ENCODE results near the gene CD55.

GRCh38 chr1:207346513-207346912 lies 25.0 kb downstream of the CD55 start:
- TF ChIP-seq, protein P1, sequence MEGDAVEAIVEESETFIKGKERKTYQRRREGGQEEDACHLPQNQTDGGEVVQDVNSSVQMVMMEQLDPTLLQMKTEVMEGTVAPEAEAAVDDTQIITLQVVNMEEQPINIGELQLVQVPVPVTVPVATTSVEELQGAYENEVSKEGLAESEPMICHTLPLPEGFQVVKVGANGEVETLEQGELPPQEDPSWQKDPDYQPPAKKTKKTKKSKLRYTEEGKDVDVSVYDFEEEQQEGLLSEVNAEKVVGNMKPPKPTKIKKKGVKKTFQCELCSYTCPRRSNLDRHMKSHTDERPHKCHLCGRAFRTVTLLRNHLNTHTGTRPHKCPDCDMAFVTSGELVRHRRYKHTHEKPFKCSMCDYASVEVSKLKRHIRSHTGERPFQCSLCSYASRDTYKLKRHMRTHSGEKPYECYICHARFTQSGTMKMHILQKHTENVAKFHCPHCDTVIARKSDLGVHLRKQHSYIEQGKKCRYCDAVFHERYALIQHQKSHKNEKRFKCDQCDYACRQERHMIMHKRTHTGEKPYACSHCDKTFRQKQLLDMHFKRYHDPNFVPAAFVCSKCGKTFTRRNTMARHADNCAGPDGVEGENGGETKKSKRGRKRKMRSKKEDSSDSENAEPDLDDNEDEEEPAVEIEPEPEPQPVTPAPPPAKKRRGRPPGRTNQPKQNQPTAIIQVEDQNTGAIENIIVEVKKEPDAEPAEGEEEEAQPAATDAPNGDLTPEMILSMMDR (IDR thresholded peaks at IDR 0.05): no peak
- no peak for TF ChIP-seq ZFX (IDR thresholded peaks at IDR 0.05; ENCODE audit: borderline replicate concordance)
